ENCODE data around the gene CEP104. TPM values are rescaled to one million over a fixed set of nuclear protein-coding genes. Genes with fewer than 3 reads are reported as not detected.

CEP104 gene
- total RNA-seq, 1 donor from 2014 or later, result 50.2 TPM

DNA sequence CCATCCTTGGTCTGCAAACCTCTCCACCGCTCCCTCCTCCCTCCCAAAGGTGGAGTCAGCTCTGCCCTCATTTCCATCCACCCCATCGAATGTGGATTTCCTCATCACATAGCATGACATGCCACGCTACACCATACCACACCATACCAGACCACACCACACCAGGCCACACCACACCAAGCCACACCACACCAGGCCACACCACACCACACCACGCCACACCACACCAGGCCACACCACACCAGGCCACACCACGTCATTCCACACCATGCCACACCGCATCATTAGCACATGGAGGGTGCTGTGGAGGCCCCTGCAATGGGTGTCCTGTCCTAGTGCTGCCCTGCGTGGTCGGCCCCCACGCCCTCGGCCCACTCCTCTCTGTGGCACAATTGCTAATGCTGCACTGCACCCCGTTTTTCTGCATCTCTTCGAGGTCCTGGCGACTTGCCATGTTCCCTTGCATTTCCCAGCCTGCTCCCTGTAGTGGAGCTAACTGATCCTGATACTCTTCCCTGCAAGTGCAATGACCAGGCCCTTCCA is 11.5 kb upstream of the CEP104 start:
- no peak for DNase-seq (ENCODE audit: low spot score)

DNA sequence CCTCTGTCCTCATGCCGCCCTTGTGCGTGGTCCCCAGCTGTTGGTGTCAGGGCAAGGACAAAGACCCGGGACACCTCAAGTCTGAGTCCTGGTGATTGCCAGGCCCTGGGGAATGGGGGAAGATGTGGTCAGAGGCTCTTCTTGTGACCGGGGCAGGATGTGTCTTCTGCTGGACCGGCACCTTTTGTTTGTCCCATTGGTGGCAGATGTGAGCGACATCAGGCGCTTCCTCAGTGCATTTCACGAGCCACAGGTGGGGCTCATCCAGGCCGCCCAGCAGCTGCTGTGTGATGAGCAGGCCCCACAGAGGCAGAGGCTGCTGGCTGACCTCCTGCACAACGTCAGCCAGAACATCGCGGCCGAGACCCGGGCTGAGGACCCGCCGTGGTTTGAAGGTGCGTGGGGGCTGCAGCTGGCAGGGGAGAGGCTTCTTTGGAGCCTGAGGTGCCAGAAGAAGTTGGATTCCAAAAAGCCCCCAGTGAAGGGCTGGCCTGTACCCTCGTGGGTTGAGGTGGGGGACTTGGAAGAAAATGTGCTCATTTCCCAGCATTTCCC is 8.7 kb upstream of the CEP104 start:
- DNase-seq (ENCODE audit: low spot score), result no peak

DNA sequence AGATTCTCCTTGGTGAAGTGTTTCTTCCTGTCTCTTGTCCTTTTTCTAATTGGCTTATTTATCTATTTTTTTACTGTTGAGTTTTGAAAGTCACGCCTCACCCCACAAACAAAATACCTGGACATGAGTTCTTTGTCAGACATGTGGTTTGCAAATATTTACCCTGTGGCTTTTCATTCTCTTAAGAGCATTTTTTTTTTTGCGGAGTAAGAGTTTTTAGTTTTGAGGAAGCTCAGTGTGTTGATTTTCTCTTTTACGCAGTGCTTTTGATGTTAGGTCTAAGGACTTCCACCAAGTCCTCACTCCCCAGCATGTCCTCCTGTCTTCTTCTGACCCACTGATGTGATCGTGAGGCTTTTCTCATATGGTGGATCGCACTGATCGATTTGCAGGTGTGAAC is 7.9 kb upstream of the CEP104 start:
- DNase-seq (ENCODE audit: low spot score), result no peak

DNA sequence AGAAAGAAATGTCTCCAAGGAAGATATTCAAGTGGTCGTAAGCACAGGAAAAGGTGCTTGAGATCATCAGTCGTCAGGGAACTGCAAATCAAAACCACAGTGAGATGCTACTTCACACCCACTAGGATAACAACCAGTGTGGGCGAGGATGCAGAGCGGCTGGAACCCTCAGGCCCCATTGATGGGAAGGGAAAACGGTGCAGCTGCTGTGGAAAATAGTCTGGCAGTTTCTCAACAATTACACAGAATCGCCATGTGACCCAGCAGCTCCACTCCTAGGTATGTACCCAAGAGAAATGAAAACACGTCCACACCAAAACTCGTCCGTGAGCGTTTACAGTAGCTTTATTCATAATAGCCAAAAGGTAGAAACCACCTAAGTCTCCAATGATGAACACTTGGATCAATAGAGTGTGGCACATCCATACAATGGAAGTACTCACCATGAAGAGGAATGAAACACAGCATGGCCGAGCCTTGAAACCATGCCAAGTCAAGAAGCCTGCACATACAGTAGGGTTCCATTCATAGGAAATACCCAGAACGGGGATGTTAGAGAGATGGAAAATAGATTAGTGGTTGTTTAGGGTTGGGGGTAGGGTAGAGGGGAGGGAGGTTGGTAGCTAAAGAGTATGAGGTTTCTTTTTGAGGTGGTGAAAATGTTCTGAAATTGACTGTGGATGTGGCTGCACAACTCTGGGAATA is 6.4 kb upstream of the CEP104 start:
- DNase-seq (ENCODE audit: low spot score), result no peak

DNA sequence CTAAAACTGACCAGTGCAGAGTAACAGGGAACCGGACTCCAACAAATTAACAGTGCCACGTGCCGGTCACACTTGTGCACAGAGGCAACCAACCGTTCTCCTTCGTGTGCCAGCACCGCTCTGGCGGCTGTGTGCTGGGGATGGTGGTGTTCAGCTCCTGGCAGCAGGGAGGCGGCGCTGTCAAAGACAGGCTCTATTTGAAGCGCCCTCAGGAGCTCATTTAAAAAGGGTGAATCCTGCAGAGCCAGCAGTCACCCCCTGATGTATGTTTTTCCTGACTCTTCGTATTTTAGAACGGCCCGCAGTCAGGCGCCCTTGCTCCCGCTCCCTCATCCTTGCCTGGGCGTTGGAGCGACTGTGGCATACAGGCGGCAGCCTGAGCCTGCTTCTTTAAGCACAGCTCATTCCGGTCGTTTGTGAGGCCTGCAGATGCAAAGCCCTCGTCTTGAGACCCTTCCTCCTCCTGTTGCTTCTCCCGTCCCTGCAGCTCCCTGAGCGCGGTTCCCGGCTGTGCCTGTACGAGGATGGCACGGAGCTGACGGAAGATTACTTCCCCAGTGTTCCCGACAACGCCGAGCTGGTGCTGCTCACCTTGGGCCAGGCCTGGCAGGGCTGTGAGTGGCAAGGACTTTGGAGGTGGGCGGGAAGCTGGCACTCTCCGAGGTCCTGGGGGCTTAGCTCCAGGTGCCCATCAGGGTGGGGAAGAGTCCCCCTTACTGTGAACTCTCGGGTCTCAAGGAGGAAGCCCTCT is 1.4 kb upstream of the CEP104 start:
- no peak for DNase-seq (ENCODE audit: low spot score)

DNA sequence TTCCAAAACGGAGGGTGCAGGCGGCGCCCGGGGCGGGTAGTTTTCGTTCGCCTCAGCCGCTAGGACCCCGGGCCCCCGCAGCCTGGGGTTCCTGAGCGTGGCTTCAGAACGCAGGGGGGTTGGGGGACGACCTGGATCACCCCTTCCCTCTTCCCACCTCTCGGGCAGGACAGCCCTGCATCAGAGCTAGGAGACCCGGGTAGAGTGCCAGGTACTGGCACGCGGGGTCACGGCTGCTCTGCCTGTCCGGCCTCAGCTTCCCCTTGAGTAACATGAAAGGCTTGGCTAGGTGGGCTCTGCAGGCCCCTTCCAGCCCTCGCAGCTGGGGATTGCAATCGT is 749 bp upstream of the CEP104 start:
- no peak for DNase-seq (ENCODE audit: low spot score)

DNA sequence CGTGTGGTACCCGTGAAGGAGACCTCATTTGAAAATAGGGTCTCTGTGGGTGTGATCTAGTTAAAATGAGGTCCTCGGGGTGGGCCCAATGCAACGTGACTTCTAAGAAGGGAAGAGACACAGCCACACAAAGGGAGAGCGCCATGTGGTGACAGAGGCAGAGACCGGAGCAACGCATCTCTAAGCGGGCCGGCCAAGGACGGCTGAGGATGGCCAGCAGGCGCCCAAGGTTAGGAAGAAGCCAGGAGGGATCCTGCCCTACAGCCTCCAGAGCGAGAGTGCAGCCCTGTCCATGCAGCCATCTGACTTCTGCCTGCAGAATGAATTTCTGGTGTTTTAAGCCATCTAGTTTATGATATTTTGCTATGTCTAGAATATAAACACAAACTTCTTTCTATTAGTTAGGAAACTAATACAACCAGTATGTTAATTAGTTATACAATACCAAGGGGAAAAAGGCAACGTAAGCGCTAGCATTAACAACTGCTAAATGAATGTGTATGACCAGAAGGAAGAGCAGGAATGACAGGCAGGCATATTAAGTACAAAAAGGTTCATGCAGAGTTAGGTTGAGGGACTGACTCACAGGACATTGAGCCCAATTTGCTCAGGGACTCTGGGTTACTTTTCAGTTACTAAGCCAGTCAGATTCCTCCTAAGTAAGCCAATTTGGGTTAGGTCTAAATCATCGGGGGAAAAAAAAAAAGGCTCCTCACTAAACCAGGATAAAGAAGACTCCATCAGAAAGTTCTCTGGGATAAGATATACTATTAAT is 4.1 kb downstream of the CEP104 start:
- no peak for DNase-seq (ENCODE audit: low spot score)

DNA sequence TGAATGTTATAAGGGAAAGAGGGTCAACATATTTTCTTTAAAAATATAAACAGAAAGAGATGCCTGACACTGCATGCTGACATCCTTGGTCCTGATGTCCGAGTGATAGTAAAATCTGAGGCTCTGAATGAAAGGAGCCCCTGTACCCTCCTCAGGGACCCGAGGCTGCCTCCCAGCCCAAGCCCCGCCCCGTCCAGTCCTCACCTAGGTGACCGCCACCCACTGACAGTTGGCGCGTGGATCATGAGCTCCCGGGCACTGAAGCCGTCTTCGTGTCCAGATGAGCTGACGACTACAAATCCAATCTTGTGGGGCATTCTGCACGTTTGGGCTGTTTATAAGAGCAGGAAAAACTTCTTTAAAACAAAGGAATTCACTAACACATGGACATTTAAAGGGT is 4.9 kb downstream of the CEP104 start:
- no peak for DNase-seq (ENCODE audit: low spot score)

DNA sequence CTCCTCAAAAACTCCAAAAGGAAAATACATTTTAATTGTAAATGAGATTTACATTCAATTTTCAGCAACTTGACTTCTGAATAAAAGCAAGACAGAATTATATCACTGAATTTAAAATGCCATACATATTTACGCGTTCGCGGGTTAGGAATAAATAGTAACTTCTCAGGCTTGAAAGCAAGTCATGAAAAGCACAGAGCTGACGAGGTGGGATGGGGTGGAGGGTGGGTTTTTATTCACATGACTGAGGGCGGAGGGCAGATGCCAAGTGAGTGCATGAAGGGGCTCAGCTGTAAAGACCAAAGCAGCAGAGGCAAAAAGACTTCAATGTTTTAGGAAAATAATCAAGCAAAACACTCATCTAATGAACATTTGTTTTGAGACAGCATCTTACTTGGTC is 5.7 kb downstream of the CEP104 start:
- DNase-seq (ENCODE audit: low spot score), result no peak

DNA sequence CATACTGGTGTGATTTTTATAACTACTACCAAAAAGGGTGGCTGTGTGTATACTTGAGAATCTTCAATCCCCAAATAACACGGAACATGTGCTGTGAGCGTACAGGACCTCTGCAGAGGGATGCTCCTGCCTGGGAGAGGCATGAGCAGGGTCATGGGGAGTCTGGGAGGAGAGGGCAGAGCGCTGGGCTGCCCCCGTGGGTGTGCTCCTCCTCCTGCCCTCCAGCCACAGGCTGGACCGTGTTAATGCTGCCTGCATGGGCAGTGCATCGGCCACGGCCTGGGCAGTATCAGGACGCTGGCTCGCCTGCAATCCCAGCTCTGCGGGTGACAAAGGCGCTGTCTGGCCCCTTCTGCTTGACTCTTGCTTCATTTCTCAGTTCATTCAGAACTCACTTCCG is 6.2 kb downstream of the CEP104 start:
- no peak for DNase-seq (ENCODE audit: low spot score)

DNA sequence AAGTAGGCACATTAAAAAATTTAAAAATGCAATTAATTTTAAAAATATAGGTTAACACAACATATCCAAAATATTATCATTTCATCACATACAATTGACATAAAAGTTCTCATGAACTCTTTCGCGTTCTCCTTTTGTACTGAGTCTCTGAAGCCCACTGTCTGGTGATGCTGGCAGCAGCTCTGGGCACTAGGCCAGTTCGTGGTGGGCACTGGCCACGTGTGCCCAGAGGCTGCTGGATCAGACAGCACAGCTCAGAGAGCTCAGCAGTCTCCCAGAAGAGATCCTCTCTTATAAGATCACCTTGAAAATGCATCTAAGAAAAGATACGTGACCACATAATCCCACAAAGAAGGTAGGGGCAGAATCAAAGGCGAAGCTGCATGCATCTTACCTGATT is 9.9 kb downstream of the CEP104 start:
- DNase-seq (ENCODE audit: low spot score), result no peak

DNA sequence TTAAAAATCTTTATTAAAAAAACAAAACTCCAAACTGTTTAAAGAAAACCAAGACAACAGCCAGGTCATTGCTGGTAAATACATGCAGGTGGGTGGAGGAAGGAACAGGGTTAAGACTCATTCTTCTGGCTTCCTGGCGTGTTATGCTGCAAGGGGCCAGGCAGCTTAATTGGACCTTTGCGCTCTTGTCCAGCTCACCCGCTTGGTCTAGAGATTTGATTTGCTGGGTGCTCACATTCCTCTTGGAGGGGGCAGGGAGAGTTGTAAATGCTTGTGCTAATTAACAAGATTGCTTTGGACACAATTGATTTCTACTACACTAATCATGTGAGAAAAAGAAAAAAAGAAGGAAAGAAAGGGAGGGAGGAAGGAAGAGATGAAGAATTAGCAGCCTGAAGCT is 10.5 kb downstream of the CEP104 start:
- DNase-seq (ENCODE audit: low spot score), result no peak

DNA sequence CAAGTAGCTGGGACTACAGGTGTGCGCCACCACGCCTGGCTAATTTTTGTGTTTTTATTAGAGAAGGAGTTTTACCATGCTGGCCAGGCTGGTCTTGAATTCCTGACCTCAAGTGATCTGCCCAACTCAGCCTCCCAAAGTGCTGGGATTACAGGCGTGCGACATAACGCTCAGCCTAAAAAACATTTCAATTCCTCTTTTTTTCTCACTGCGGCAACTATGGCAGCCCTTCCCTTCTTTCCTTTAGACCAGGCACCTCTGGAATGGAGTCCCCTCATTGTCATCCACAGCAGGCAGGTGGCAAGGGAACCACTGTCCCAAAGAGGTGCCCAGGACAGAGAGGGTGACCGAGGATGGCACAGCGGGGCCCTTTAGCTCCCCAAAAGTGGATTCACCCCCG is 14.1 kb downstream of the CEP104 start:
- no peak for DNase-seq (ENCODE audit: low spot score)

DNA sequence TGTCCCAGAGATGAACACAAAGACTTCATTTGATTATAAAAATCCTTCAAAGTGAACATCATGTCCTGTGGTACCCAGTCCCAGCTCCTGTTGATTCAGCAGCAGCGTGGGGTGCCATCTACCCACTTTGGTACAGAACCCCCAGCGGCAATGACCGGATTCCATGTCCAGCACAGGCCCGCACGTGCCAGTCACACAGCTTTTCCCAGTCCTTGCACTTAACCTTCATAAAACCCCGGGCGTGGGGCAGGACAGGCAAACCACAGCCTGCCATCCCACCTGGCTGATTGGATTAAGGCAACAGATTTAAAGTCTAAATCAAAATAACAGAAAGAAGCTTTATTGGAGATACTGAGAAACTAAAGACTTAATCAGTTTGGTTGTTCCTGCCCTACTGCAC is 15.5 kb downstream of the CEP104 start:
- no peak for DNase-seq (ENCODE audit: low spot score)

DNA sequence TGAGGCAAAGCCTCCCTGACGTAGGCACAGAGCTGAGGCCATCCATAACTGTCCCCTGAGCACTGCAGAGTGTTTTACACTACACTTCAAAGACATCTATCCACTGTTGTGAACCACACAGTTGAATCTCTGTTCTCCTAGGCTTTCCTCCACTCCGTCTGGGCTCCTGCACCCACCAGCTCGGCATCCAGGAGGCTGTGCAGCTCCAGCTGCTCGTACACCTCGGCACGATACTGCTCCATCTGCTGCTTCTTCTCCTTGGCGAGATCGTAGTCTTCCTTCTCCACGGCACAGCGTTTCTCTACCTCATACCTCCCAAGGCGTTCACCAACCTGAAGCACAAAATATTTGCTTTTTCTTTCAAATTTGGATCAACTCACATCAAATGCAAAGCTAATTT is 18.2 kb downstream of the CEP104 start:
- DNase-seq (ENCODE audit: low spot score), result no peak

DNA sequence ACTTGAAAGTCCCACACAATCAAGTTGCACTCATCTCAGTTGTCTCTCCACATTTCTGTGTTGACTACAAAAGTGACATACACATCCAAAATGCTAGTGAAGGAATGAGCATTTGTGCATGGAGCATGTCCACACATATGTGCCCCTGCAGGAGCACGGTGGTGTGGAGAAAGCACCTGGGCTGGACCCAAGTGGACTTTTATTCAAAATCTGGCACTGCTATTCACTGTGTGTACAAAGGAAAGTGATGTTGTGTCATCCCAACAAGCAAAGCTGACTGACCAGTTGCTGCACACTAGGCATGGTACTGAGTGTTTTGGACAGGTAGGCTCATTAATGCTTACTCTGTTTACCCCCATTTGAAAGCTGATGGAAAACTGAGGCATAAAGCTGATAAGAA is 19.3 kb downstream of the CEP104 start:
- DNase-seq (ENCODE audit: low spot score), result no peak

DNA sequence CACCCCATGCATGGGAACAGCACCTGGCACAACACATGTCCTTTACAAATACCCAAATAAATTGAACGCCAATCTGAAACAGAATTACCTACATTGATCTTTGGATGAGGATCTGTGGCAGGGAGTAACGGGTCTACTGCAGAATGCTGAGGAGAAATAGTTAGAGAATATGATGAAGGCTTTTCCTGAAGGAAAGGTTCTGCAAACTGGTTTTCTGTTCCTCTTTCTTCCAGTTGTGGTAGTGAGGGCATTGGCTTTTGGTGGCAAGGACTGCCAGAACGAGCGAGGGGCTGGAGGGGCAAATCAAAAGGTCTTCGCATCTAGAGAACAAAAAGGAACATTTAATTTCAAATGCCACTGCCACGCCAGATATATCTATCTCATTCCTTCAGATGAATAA is 19.8 kb downstream of the CEP104 start:
- DNase-seq (ENCODE audit: low spot score), result no peak

DNA sequence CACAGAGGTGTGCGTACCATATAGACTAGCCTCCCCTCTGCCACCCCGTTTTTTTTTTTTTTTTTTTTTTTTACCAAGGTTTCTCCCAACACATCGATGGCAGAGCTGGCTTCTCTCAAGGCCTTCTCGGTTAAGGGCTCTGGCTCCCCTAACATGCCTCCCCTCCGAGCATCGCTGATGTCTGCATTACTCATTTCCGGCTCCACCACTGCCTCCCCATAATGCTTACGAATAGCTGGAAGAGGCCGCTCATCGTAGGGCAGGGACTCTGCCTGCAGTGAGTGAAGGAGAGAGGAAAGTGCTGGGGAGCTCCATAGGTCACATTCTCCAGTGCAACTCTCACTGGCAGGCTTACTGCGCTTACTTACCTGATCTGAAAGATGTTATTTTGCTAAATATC is 20.6 kb downstream of the CEP104 start:
- no peak for DNase-seq (ENCODE audit: low spot score)

DNA sequence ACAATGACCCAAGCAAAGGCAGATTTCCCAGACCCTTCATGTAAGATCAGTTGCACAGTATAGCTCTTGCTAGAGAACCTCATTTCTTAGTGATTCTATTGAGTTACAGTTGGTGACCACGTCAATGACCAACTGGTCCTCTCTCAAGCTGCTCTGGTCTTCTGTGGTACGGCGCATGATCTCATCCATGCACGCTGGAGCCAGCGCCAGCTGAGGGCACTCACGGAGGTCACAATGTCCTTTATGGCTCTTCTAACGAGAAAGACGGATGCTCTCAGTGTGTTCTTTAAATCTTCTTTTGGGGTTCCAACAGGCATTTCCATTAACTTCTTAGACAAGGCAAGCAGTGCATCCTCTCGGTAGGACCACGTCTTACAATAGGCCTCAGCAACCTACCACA is 22.3 kb downstream of the CEP104 start:
- DNase-seq (ENCODE audit: low spot score), result no peak

DNA sequence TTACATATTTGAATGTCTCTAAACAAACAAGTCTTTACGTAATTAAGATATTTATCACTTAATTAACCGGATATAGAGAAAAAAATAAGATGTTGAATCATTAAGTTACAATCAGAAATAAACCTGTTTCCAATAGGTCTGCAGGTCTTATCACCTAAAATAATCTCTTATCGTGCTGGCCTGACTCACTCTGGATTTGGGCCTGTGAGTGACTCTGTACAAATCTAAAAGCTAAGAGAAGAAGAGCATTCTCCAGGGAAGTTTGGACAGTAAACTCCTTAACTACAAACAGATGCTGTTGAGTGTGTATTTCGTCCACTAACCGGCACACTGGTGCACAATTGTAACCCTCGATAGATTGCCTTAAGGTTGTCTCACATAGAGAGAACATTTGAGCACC is 25.3 kb downstream of the CEP104 start:
- no peak for DNase-seq (ENCODE audit: low spot score)

DNA sequence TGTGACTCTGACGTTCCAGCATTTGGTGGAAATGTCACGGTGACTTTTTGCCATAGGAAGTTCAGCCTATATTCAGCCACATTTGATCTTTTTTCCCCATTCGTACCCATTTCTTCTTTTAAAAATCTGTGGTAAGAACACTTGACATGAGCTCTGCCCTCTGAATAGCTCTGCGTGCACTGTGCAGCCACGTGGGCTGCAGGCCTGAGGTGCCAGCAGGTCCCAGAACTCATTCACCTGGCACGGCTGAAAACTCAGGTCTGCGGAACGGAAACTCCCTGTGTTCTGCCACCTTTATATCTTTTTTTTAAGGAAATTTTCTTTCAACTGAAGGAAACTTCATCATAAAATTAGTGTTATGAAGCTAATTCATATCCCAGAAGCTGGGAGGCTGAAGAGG is 28.6 kb downstream of the CEP104 start:
- no peak for DNase-seq (ENCODE audit: low spot score)

DNA sequence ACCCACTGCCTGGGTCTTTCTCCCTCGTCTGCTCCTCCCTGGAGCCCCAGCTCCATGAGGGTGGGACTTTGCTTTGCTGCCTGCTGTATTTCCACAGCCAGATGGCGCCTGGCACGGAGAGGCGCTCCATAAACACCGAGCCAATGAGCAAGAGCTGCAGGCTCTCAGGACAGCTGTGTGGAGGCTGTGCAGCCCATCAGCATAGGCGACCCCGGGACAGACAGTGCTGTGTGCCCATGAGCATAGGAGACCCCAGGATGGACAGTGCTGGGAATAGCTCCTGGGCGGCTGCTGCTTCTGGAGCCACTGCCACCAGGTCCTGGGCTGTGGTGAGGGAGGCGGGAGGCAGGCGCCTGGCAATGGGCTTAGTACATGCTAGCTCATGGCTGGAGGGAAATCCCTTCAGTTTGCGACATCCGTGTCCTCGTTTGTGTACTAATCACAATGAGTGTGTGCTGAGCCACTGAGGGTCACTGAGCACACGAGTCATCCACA is 29.2 kb downstream of the CEP104 start:
- DNase-seq (ENCODE audit: low spot score), result no peak

All from ureter (tissue), 1 donor.